OCI-LY7 (cell line): Measurements from ENCODE around the gene SIX3. TPM values are rescaled to one million over a fixed set of nuclear protein-coding genes. Genes with fewer than 3 reads are reported as not detected.

ENCODE experiments used
- BruUV-seq: library from RNA; stranded (reverse); fragments of 400-500 nt; replicated peaks from 2 replicates; lab custom pipeline; 2021; lab: Mats Ljungman, UMichigan
- CTCF ChIA-PET: fragments of 300-600 bp; sonication (Branson Sonifier 250); formaldehyde crosslinking; loops from one replicate; lab custom pipeline; 2022; ENCODE audit warnings: antibody characterized with exemption; ENCODE audit not compliant: unreplicated experiment; lab: Charles Lee
- POLR2A ChIA-PET: fragments of 300-600 bp; sonication (Branson Sonifier 250); formaldehyde crosslinking; loops from one replicate; lab custom pipeline; 2022; ENCODE audit warnings: antibody characterized with exemption; lab: Charles Lee
- DNase-seq: peaks from one replicate; pipeline ENCODE4 v3.0.0-alpha.2; 2015; ENCODE audit warnings: low spot score
- H2AFZ ChIP-seq: fragments of 200-600 bp; sonication (generic), shearing (Covaris generic); 2 replicates; pipeline ENCODE4 v1.6.1; 2014; ENCODE audit warnings: mild to moderate bottlenecking, antibody characterized with exemption, low read length, moderate library complexity
- H3K27ac ChIP-seq: fragments of 200-600 bp; sonication (generic); 2 replicates; pipeline ENCODE4 v1.5.1; 2014; ENCODE audit warnings: mixed run types, low read depth, mild to moderate bottlenecking, moderate library complexity, low read length, inconsistent platforms; ENCODE audit not compliant: poor library complexity, severe bottlenecking
- H3K36me3 ChIP-seq: fragments of 200-600 bp; sonication (generic); 2 replicates; pipeline ENCODE4 v1.6.1; 2014; ENCODE audit warnings: mild to moderate bottlenecking, antibody characterized with exemption, low read length, moderate library complexity, mixed read lengths; ENCODE audit not compliant: insufficient read depth
- H3K4me1 ChIP-seq: fragments of 200-600 bp; sonication (generic); 2 replicates; pipeline ENCODE4 v1.5.1; 2014; ENCODE audit warnings: mild to moderate bottlenecking, low read length; ENCODE audit not compliant: insufficient read depth, poor library complexity, severe bottlenecking
- H3K4me2 ChIP-seq: fragments of 200-600 bp; sonication (generic); 2 replicates; pipeline ENCODE4 v1.6.1; 2014; ENCODE audit warnings: mild to moderate bottlenecking, low read length
- H3K4me3 ChIP-seq: fragments of 200-600 bp; sonication (generic); 2 replicates; pipeline ENCODE4 v1.5.1; 2014; ENCODE audit warnings: mild to moderate bottlenecking, low read depth, low read length; ENCODE audit not compliant: poor library complexity, severe bottlenecking
- H3K79me2 ChIP-seq: fragments of 200-600 bp; sonication (generic); 2 replicates; pipeline ENCODE4 v1.6.1; 2016; ENCODE audit warnings: low read depth, mild to moderate bottlenecking, low read length, moderate library complexity, mixed read lengths; ENCODE audit not compliant: insufficient read depth
- H3K9me2 ChIP-seq: fragments of 200-600 bp; sonication (generic); 2 replicates; pipeline ENCODE4 v1.6.1; 2016; ENCODE audit warnings: mild to moderate bottlenecking, low read length, mixed read lengths; ENCODE audit not compliant: insufficient read depth
- H3K9me3 ChIP-seq: fragments of 200-600 bp; sonication (generic); 2 replicates; pipeline ENCODE4 v1.6.1; 2014; ENCODE audit warnings: mild to moderate bottlenecking, mixed run types, low read length, mixed read lengths
- H4K20me1 ChIP-seq: fragments of 200-600 bp; sonication (generic); 2 replicates; pipeline ENCODE4 v1.6.1; 2014; ENCODE audit warnings: mild to moderate bottlenecking, antibody characterized with exemption, low read length, moderate library complexity, mixed read lengths; ENCODE audit not compliant: insufficient read depth
- CTCF ChIP-seq: fragments of 200-600 bp; sonication (generic); conservative IDR thresholded peaks from 2 replicates; pipeline ENCODE4 v1.5.1; 2014; ENCODE audit warnings: mild to moderate bottlenecking, antibody characterized with exemption, low read length, moderate library complexity, mixed read lengths
- EZH2phosphoT487 ChIP-seq: fragments of 200-600 bp; sonication (generic); IDR thresholded peaks from 2 replicates; pipeline ENCODE4 v1.6.1; 2018; ENCODE audit warnings: low read depth, borderline replicate concordance, mild to moderate bottlenecking, mixed run types, antibody characterized with exemption, low read length, moderate library complexity, mixed read lengths
- intact Hi-C: fragments of 100-400 bp; cut with micrococcal nuclease; formaldehyde crosslinking; loops from one replicate; pipeline ENCODE4 v1.10.0; 2022; ENCODE audit not compliant: unreplicated experiment
- total RNA-seq, 2 experiments: library from RNA; depleted of rRNA in 1 of 2; stranded (reverse); fragments of >200 nt in 1 of 2; shearing (Covaris generic) in 1 of 2; gene quantifications; 2 replicates each; pipeline ENCODE4 v1.2.3, GENCODE V29; 2014 to 2022

Gene SIX3
- total RNA-seq, 2 experiments from 2014 or later: not detected

- no peaks in the 10 kb centered on the region for H3K79me2 ChIP-seq
- peaks cover 8% of the 10 kb centered on the region for H3K4me1 ChIP-seq
- H3K4me2 ChIP-seq: no peak overlapping the region
- no peak for DNase-seq
- CTCF ChIA-PET: no interaction called here
- no peaks in the 10 kb centered on the region for H3K9me2 ChIP-seq
- intact Hi-C loops: no loop called here
- POLR2A ChIA-PET: interaction anchor here (0.6 kb wide), 2 partner anchors 9 to 323 kb away, joined by 3 to 4 read pairs; no protein-coding TSS in a partner anchor
- no TSS peak for BruUV-seq
- H4K20me1 ChIP-seq: no peaks in the 10 kb centered on the region
- TF ChIP-seq EZH2phosphoT487 (no peak), CTCF (no peak)
- no peak overlapping the region for H3K4me3 ChIP-seq
- H3K36me3 ChIP-seq: no peaks in the 10 kb centered on the region
- no peak overlapping the region for H3K27ac ChIP-seq
- H3K9me3 ChIP-seq: no peaks in the 10 kb centered on the region
- no peak overlapping the region for H2AFZ ChIP-seq
Measured at GRCh38 chr2:44970846-44971450, 29.4 kb downstream of the SIX3 start.

- no peak for DNase-seq
- H4K20me1 ChIP-seq: no peaks in the 10 kb centered on the region
- peak overlapping the region; percentile 24; the same call in 1 of the 2 replicates for H3K4me2 ChIP-seq
- H3K4me3 ChIP-seq: no peak overlapping the region
- no peaks in the 10 kb centered on the region for H3K9me3 ChIP-seq
- POLR2A ChIA-PET: no interaction called here
- TF ChIP-seq CTCF (no peak), EZH2phosphoT487 (no peak)
- no peaks in the 10 kb centered on the region for H3K9me2 ChIP-seq
- intact Hi-C loops: no loop called here
- peak overlapping the region; percentile 52 for H2AFZ ChIP-seq
- BruUV-seq: no TSS peak
- no peak overlapping the region for H3K27ac ChIP-seq
- no peaks in the 10 kb centered on the region for H3K79me2 ChIP-seq
- peaks cover 8% of the 10 kb centered on the region for H3K4me1 ChIP-seq
- CTCF ChIA-PET: no interaction called here
- no peaks in the 10 kb centered on the region for H3K36me3 ChIP-seq
Measured at GRCh38 chr2:44972771-44973535, 31.5 kb downstream of the SIX3 start.
